GM12878 (cell line): ENCODE results near the gene PARP15. TPM values are rescaled to one million over a fixed set of nuclear protein-coding genes. Genes with fewer than 3 reads are reported as not detected.

ENCODE experiments used
- CREM ChIP-seq: IDR thresholded peaks from 2 replicates; pipeline ENCODE4 v1.6.1; 2014; ENCODE audit warnings: antibody characterized with exemption, low read depth
- DPF2 ChIP-seq: fragments of 450-650 bp; IDR thresholded peaks from 2 replicates; pipeline ENCODE4 v1.6.1; 2017; ENCODE audit warnings: mild to moderate bottlenecking
- E2F8 ChIP-seq: fragments of 450-650 bp; IDR thresholded peaks from 2 replicates; pipeline ENCODE4 v1.6.1; 2018; ENCODE audit warnings: mild to moderate bottlenecking, low read depth, moderate library complexity; ENCODE audit not compliant: partially characterized antibody
- EED ChIP-seq: sonication (generic); IDR thresholded peaks from 2 replicates; pipeline ENCODE4 v1.6.1; 2016; ENCODE audit warnings: antibody characterized with exemption, low read depth
- FOXM1 ChIP-seq: IDR thresholded peaks from 2 replicates; pipeline ENCODE4 v1.6.1; 2012; ENCODE audit warnings: low read depth, mild to moderate bottlenecking, inconsistent platforms, low read length, moderate library complexity
- HDGF ChIP-seq: fragments of 450-650 bp; IDR thresholded peaks from 2 replicates; pipeline ENCODE4 v1.6.1; 2016; ENCODE audit warnings: antibody characterized with exemption
- JUNB ChIP-seq: IDR thresholded peaks from 2 replicates; pipeline ENCODE4 v1.6.1; 2016; ENCODE audit warnings: antibody characterized with exemption, mild to moderate bottlenecking
- NBN ChIP-seq: fragments of 450-650 bp; IDR thresholded peaks from 2 replicates; pipeline ENCODE4 v1.6.1; 2016
- NFYA ChIP-seq: IDR thresholded peaks from 2 replicates; pipeline ENCODE4 v1.6.1; 2011; ENCODE audit warnings: low read depth, mild to moderate bottlenecking, low read length, improper control_type of control experiment, borderline replicate concordance
- NR2C1 ChIP-seq: fragments of 450-650 bp; IDR thresholded peaks from 2 replicates; pipeline ENCODE4 v1.6.1; 2017; ENCODE audit warnings: antibody characterized with exemption, mild to moderate bottlenecking, moderate library complexity
- PBX3 ChIP-seq: IDR thresholded peaks from 2 replicates; pipeline ENCODE4 v1.6.1; 2011; ENCODE audit warnings: mild to moderate bottlenecking, low read depth, low read length, moderate library complexity; ENCODE audit not compliant: insufficient replicate concordance
- PML ChIP-seq: IDR thresholded peaks from 2 replicates; pipeline ENCODE4 v1.6.1; 2012; ENCODE audit warnings: low read length, inconsistent platforms
- POLR2AphosphoS5 ChIP-seq: IDR thresholded peaks from 2 replicates; pipeline ENCODE4 v1.6.1; 2011; ENCODE audit warnings: mild to moderate bottlenecking, low read length, inconsistent platforms
- POU2F2 ChIP-seq: IDR thresholded peaks from 3 replicates; pipeline ENCODE4 v1.6.1; 2011; ENCODE audit warnings: low read depth, mild to moderate bottlenecking, low read length, borderline replicate concordance
- RBBP5 ChIP-seq: fragments of 200-600 bp; sonication (generic); conservative IDR thresholded peaks from 2 replicates; pipeline ENCODE4 v1.6.1; 2016
- RCOR1 ChIP-seq: conservative IDR thresholded peaks from 2 replicates; pipeline ENCODE4 v1.6.1; 2012; ENCODE audit warnings: low read depth, low read length, improper control_type of control experiment
- RFX5 ChIP-seq: IDR thresholded peaks from 2 replicates; pipeline ENCODE4 v1.6.1; 2011; ENCODE audit warnings: low read depth, low read length, improper control_type of control experiment
- SMC3 ChIP-seq: IDR thresholded peaks from 2 replicates; pipeline ENCODE4 v1.6.1; 2011; ENCODE audit warnings: low read length, improper control_type of control experiment, borderline replicate concordance
- SPI1 ChIP-seq: IDR thresholded peaks from 2 replicates; pipeline ENCODE4 v1.6.1; 2011; ENCODE audit warnings: low read depth, mild to moderate bottlenecking, low read length, moderate library complexity, borderline replicate concordance; ENCODE audit not compliant: insufficient read depth
- SREBF2 ChIP-seq: IDR thresholded peaks from 2 replicates; pipeline ENCODE4 v1.6.1; 2012; ENCODE audit warnings: mild to moderate bottlenecking, low read length
- TAF1 ChIP-seq: IDR thresholded peaks from 2 replicates; pipeline ENCODE4 v1.6.1; 2011; ENCODE audit warnings: mild to moderate bottlenecking, low read depth, low read length, borderline replicate concordance
- TBL1XR1 ChIP-seq: IDR thresholded peaks from 2 replicates; pipeline ENCODE4 v1.6.1; 2012; ENCODE audit warnings: low read depth, low read length, improper control_type of control experiment
- TCF12 ChIP-seq: IDR thresholded peaks from 2 replicates; pipeline ENCODE4 v1.6.1; 2011; ENCODE audit warnings: low read depth, mild to moderate bottlenecking, low read length
- ZNF274 ChIP-seq: IDR thresholded peaks from one replicate; pipeline ENCODE4 v1.8.0; 2011; ENCODE audit not compliant: insufficient read length, insufficient read depth
- ZNF592 ChIP-seq: fragments of 450-650 bp; IDR thresholded peaks from 2 replicates; pipeline ENCODE4 v1.6.1; 2017; ENCODE audit warnings: mild to moderate bottlenecking, moderate library complexity
- polyA plus RNA-seq, 11 experiments: library from polyadenylated mRNA; depleted of rRNA in 4 of 11; unstranded in 6 of 11; stranded (reverse) in 5 of 11; fragments of >200 nt; fragmentation: Nextera tagmentation in 4 of 11; fragmentation: Illumina TruSeq in 1 of 11; extraction: Ambion mirVana in 4 of 11; extraction: Trizol in 1 of 11; gene quantifications; 1 replicate in 1 of 11; 2 replicates in 10 of 11; pipeline versions ENCODE4 v1.2.1 to v1.2.3, GENCODE V29; 2011 to 2016; ENCODE audit warnings: inconsistent platforms in 2 of 11, missing spikeins in 2 of 11, low read depth in 1 of 11
- total RNA-seq, 4 experiments: library from RNA; depleted of rRNA in 3 of 4; stranded (reverse); fragments of >200 nt in 3 of 4; fragmentation: Illumina TruSeq in 1 of 4; extraction: Trizol in 1 of 4; gene quantifications; 2 replicates each; pipeline versions ENCODE4 v1.2.1 to v1.2.3, GENCODE V29; 2013 to 2021

PARP15 gene
- total and polyA plus RNA-seq, 10 of the 15 experiments (the other 5 are each of a cell fraction or from before 2014, with no cell fraction given): 9.0 to 234 (median 36.3) TPM

DNA sequence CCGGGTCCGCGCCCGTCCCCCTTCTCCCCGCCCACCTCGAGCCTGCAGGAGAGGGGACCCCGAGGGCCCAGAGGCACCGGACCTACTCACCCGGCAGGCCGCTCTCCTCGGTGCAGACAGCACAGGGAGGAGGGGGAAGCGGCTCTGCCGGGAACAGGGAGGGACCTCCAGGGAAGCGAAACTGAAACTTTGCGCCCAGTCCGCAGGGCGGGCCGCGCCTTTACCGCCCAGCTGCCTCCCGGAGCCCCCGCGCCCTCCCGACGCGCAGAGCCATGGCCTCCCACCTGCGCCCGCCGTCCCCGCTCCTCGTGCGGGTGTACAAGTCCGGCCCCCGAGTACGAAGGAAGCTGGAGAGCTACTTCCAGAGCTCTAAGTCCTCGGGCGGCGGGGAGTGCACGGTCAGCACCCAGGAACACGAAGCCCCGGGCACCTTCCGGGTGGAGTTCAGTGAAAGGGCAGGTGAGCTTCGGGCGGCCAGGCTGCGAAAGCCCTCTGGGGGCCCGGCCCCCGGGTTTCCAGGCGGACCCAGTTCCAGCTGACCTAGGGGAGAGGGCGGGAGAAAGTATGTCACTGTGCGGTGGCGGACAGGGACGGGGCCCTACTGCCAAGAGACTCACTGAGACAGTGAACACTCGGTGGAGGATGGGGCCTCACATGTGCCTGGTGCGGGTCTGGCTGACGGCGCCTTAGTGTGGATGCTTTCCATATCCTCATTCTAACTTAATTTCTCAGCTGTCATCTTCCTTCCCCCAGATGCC lies 13.1 kb upstream of the PARP15 start, which contains the start of the genes DTX3L and PARP9 (continued):
- TF ChIP-seq POU2F2: peak; percentile 45; the same call in 2 of the 3 replicates
- TF ChIP-seq ZNF274: no peak
- TF ChIP-seq E2F8: no peak
- TF ChIP-seq SPI1: peak; percentile 26; the same call in 1 of the 2 replicates
- TF ChIP-seq RBBP5: 0 out of 2 replicates have a peak, but pooled peaks have one; percentile 54
- TF ChIP-seq NBN: 0 out of 2 replicates have a peak, but pooled peaks have one; percentile 46
- TF ChIP-seq SMC3: no peak
- TF ChIP-seq PML: no peak
- TF ChIP-seq RCOR1: no peak
- peak; percentile 15; the same call in 1 of the 2 replicates for TF ChIP-seq TBL1XR1
- no peak for TF ChIP-seq NR2C1
- TF ChIP-seq TAF1: peak; percentile 29; the same call in 1 of the 2 replicates
- no peak for TF ChIP-seq RFX5
- TF ChIP-seq FOXM1: no peak
- TF ChIP-seq HDGF: no peak; the same call in 1 of the 2 replicates
- TF ChIP-seq JUNB: no peak
- TF ChIP-seq NFYA: no peak
- TF ChIP-seq TCF12: peak; percentile 63; the same call in 1 of the 2 replicates
- peak; percentile 26; the same call in 1 of the 2 replicates for TF ChIP-seq ZNF592
- TF ChIP-seq SREBF2: no peak
- peak; percentile 72 for TF ChIP-seq POLR2AphosphoS5
- TF ChIP-seq PBX3: peak; percentile 24
- peak; percentile 81 for TF ChIP-seq EED
- TF ChIP-seq DPF2: peak; percentile 82; the same call in 1 of the 2 replicates
- 0 out of 2 replicates have a peak, but pooled peaks have one; percentile 20 for TF ChIP-seq CREM
